Upper lobe of right lung (tissue), 1 donor: Measurements from ENCODE around the gene SLAMF1. TPM values are rescaled to one million over a fixed set of nuclear protein-coding genes. Genes with fewer than 3 reads are reported as not detected.
A peak's percentile ranks its signal among the peaks of the same experiment; 100 is the strongest.

ENCODE experiments used
- ATAC-seq: fragments of 200-7000 bp; cut with Tn5 transposase; one replicate; pipeline ENCODE4 v1.9.1; 2020; ENCODE audit warnings: mild to moderate bottlenecking, moderate library complexity
- DNase-seq: peaks from one replicate; pipeline ENCODE4 v3.0.0-alpha.2; 2020
- H3K27ac ChIP-seq: fragments of 200-600 bp; one replicate; pipeline ENCODE4 v1.8.0; 2022
- H3K27me3 ChIP-seq: fragments of 200-600 bp; one replicate; pipeline ENCODE4 v1.8.0; 2022; ENCODE audit warnings: mild to moderate bottlenecking
- H3K36me3 ChIP-seq: fragments of 200-600 bp; one replicate; pipeline ENCODE4 v1.8.0; 2022
- H3K4me1 ChIP-seq: fragments of 200-600 bp; one replicate; pipeline ENCODE4 v1.8.0; 2022
- H3K4me3 ChIP-seq: fragments of 200-600 bp; one replicate; pipeline ENCODE4 v1.8.0; 2022; ENCODE audit warnings: mild to moderate bottlenecking
- H3K9me3 ChIP-seq: fragments of 200-600 bp; one replicate; pipeline ENCODE4 v1.8.0; 2022
- CTCF ChIP-seq: fragments of 200-600 bp; IDR thresholded peaks from one replicate; pipeline ENCODE4 v1.8.0; 2022; ENCODE audit warnings: antibody characterized with exemption
- intact Hi-C: fragments of 100-400 bp; cut with DNase I; formaldehyde crosslinking; loops from one replicate; pipeline ENCODE4 v1.11.0; 2022
- total RNA-seq: library from RNA; stranded (reverse); fragmentation: NEBNext Ultra II Directional; extraction: Animal tissue kit (Norgen Biotek cat#: 25700); gene quantifications from one replicate; pipeline ENCODE4 v1.2.1, GENCODE V29; 2021
- donor health status: DM: no; HTN: yes; CAD: no; lungs with severe emphysema.

Gene SLAMF1
- total RNA-seq, 1 donor from 2014 or later: 1.6 TPM

- intact Hi-C loops: no loop called here
- Histone ChIP-seq H3K4me1 (peaks cover 3% of the 10 kb centered on the region), H3K36me3 (no peaks in the 10 kb centered on the region), H3K9me3 (no peaks in the 10 kb centered on the region), H3K27ac (no peak overlapping the region), H3K4me3 (no peak overlapping the region), H3K27me3 (no peaks in the 10 kb centered on the region)
- no peak for ATAC-seq
- TF ChIP-seq CTCF: no peak
- DNase-seq: no peak
These were observed 27.6 kb upstream of the SLAMF1 start for GRCh38 chr1:160674415-160674814.

- no peak for DNase-seq
- intact Hi-C loops: no loop called here
- H3K27me3 ChIP-seq: no peaks in the 10 kb centered on the region
- H3K36me3 ChIP-seq: no peaks in the 10 kb centered on the region
- no peak for TF ChIP-seq CTCF
- peak; percentile 59 for ATAC-seq
- peaks cover 3% of the 10 kb centered on the region for H3K4me1 ChIP-seq
- no peaks in the 10 kb centered on the region for H3K9me3 ChIP-seq
- H3K27ac ChIP-seq: no peak overlapping the region
- no peak overlapping the region for H3K4me3 ChIP-seq
These were observed 26.2 kb upstream of the SLAMF1 start for GRCh38 chr1:160672789-160673695.

GRCh38 chr1:160671603-160672517, 25.0 kb upstream of the SLAMF1 start:
- no peaks in the 10 kb centered on the region for H3K27me3 ChIP-seq
- no peak for TF ChIP-seq CTCF
- intact Hi-C loops: no loop called here
- DNase-seq (no peak), ATAC-seq (no peak)
- H3K4me3 ChIP-seq: no peak overlapping the region
- no peaks in the 10 kb centered on the region for H3K9me3 ChIP-seq
- H3K36me3 ChIP-seq: no peaks in the 10 kb centered on the region
- H3K4me1 ChIP-seq: peaks cover 3% of the 10 kb centered on the region
- no peak overlapping the region for H3K27ac ChIP-seq

GRCh38 chr1:160670701-160671100, 23.9 kb upstream of the SLAMF1 start:
- no peaks in the 10 kb centered on the region for H3K9me3 ChIP-seq
- no peaks in the 10 kb centered on the region for H3K27me3 ChIP-seq
- H3K36me3 ChIP-seq: no peaks in the 10 kb centered on the region
- DNase-seq: no peak
- H3K27ac ChIP-seq: no peak overlapping the region
- no peak overlapping the region for H3K4me3 ChIP-seq
- peaks cover 9% of the 10 kb centered on the region for H3K4me1 ChIP-seq
- no peak for ATAC-seq
- no peak for TF ChIP-seq CTCF
- intact Hi-C loops: no loop called here

- Histone ChIP-seq H3K9me3 (no peaks in the 10 kb centered on the region), H3K27me3 (no peaks in the 10 kb centered on the region), H3K4me1 (peaks cover 15% of the 10 kb centered on the region), H3K36me3 (no peaks in the 10 kb centered on the region), H3K27ac (no peak overlapping the region), H3K4me3 (no peak overlapping the region)
- TF ChIP-seq CTCF: no peak
- intact Hi-C loops: no loop called here
- DNase-seq: no peak
- no peak for ATAC-seq
These were observed 23.0 kb upstream of the SLAMF1 start for GRCh38 chr1:160669802-160670201.
